GM23338 (cell line): Measurements from ENCODE around the gene DDX24. TPM values are rescaled to one million over a fixed set of nuclear protein-coding genes. Genes with fewer than 3 reads are reported as not detected.

Experiments
- ATAC-seq: fragments of 200-7000 bp; cut with Tn5 transposase; 3 replicates; pipeline ENCODE4 v1.9.1; 2020
- DNase-seq: peaks from one replicate; pipeline ENCODE4 v3.0.0-alpha.2; 2015; ENCODE audit warnings: low spot score
- H2AFZ ChIP-seq: fragments of 200-600 bp; sonication (generic); 2 replicates; pipeline ENCODE4 v1.8.0; 2016; ENCODE audit warnings: antibody characterized with exemption, mild to moderate bottlenecking, moderate library complexity
- H3F3A ChIP-seq: fragments of 200-600 bp; sonication (generic); replicated peaks from 2 replicates; pipeline ENCODE4 v1.8.0; 2017; ENCODE audit warnings: antibody characterized with exemption, mixed run types, low read depth
- H3K27ac ChIP-seq: fragments of 200-600 bp; sonication (generic); 2 replicates; pipeline ENCODE4 v1.6.1; 2016; ENCODE audit warnings: low read depth
- H3K27me3 ChIP-seq: fragments of 200-600 bp; sonication (generic); 2 replicates; pipeline ENCODE4 v1.8.0; 2016; ENCODE audit warnings: mild to moderate bottlenecking, mixed run types, moderate library complexity; ENCODE audit not compliant: insufficient read depth
- H3K36me3 ChIP-seq: fragments of 200-600 bp; sonication (generic); 2 replicates; pipeline ENCODE4 v1.8.0; 2016; ENCODE audit warnings: mild to moderate bottlenecking; ENCODE audit not compliant: insufficient read depth
- H3K4me1 ChIP-seq: fragments of 200-600 bp; sonication (generic); 2 replicates; pipeline ENCODE4 v1.8.0; 2016; ENCODE audit warnings: mild to moderate bottlenecking, moderate library complexity; ENCODE audit not compliant: insufficient read depth
- H3K4me2 ChIP-seq: fragments of 200-600 bp; sonication (generic); 2 replicates; pipeline ENCODE4 v1.7.1; 2017; ENCODE audit warnings: mixed run types
- H3K4me3 ChIP-seq: fragments of 200-600 bp; sonication (generic); 2 replicates; pipeline ENCODE4 v1.6.1; 2016; ENCODE audit warnings: mixed run types
- H3K79me2 ChIP-seq: fragments of 200-600 bp; sonication (generic); replicated peaks from 2 replicates; pipeline ENCODE4 v1.8.0; 2017; ENCODE audit warnings: mild to moderate bottlenecking; ENCODE audit not compliant: insufficient read depth
- H3K9me2 ChIP-seq: fragments of 200-600 bp; sonication (generic); 2 replicates; pipeline ENCODE4 v1.8.0; 2017; ENCODE audit not compliant: insufficient read depth
- H4K20me1 ChIP-seq: fragments of 200-600 bp; sonication (generic); replicated peaks from 2 replicates; pipeline ENCODE4 v1.8.0; 2017; ENCODE audit warnings: mild to moderate bottlenecking; ENCODE audit not compliant: insufficient read depth
- H3K27ac Mint-ChIP-seq: 2 replicates; pipeline ENCODE4 v1.8.0; 2020; ENCODE audit warnings: inconsistent platforms, mild to moderate bottlenecking, moderate library complexity, mixed read lengths
- H3K27me3 Mint-ChIP-seq: 3 replicates; pipeline ENCODE4 v1.8.0; 2022; ENCODE audit warnings: low read depth, mild to moderate bottlenecking, moderate library complexity, mixed read lengths, inconsistent platforms; ENCODE audit not compliant: insufficient read depth, poor library complexity
- H3K36me3 Mint-ChIP-seq: 3 replicates; pipeline ENCODE4 v1.8.0; 2021; ENCODE audit warnings: low read depth, mild to moderate bottlenecking, inconsistent platforms, moderate library complexity, mixed read lengths
- H3K4me1 Mint-ChIP-seq: 3 replicates; pipeline ENCODE4 v1.8.0; 2020; ENCODE audit warnings: mild to moderate bottlenecking, inconsistent platforms, mixed read lengths
- H3K4me3 Mint-ChIP-seq: 3 replicates; pipeline ENCODE4 v1.8.0; 2021; ENCODE audit warnings: moderate library complexity, mild to moderate bottlenecking, inconsistent platforms, mixed read lengths
- H3K9me3 Mint-ChIP-seq: 3 replicates; pipeline ENCODE4 v1.8.0; 2020; ENCODE audit warnings: moderate library complexity, mild to moderate bottlenecking, inconsistent platforms, mixed read lengths
- CREB1 ChIP-seq: fragments of 250-450 bp; sonication (Bioruptor Pico); IDR thresholded peaks from 2 replicates; pipeline ENCODE4 v1.5.0; 2020; ENCODE audit warnings: low read depth, mild to moderate bottlenecking, moderate library complexity
- CTCF ChIP-seq, 2 experiments: fragments of 200-600 bp in 1 of 2; sonication (generic) in 1 of 2; conservative IDR thresholded peaks; 2 replicates each; pipeline versions ENCODE4 v1.5.1 to v1.6.1; 2016 to 2017; ENCODE audit warnings: antibody characterized with exemption in 2 of 2, low read depth in 2 of 2, mild to moderate bottlenecking in 2 of 2, moderate library complexity in 1 of 2
- EZH2 ChIP-seq: fragments of 200-600 bp; sonication (generic); IDR thresholded peaks from one replicate; pipeline ENCODE4 v1.8.0; 2017; ENCODE audit warnings: antibody characterized with exemption, mild to moderate bottlenecking, low read depth; ENCODE audit not compliant: unreplicated experiment
- EZH2phosphoT487 ChIP-seq: fragments of 200-600 bp; sonication (generic); IDR thresholded peaks from one replicate; pipeline ENCODE4 v1.8.1; 2018; ENCODE audit warnings: antibody characterized with exemption; ENCODE audit not compliant: unreplicated experiment
- JUNB ChIP-seq: IDR thresholded peaks from one replicate; pipeline ENCODE4 v1.6.1; 2016; ENCODE audit warnings: antibody characterized with exemption; ENCODE audit not compliant: unreplicated experiment
- POLR2AphosphoS5 ChIP-seq: IDR thresholded peaks from 2 replicates; pipeline ENCODE4 v1.6.1; 2016; ENCODE audit warnings: antibody characterized with exemption, low read depth
- STAT1 ChIP-seq: IDR thresholded peaks from one replicate; pipeline ENCODE4 v1.6.1; 2016; ENCODE audit warnings: antibody characterized with exemption; ENCODE audit not compliant: unreplicated experiment
- ZNF114 ChIP-seq: fragments of 250-450 bp; sonication (Bioruptor Pico); IDR thresholded peaks from 2 replicates; pipeline ENCODE4 v1.5.0; 2020; ENCODE audit warnings: mild to moderate bottlenecking, moderate library complexity
- ZNF331 ChIP-seq: fragments of 250-450 bp; sonication (Bioruptor Pico); IDR thresholded peaks from 2 replicates; pipeline ENCODE4 v1.5.0; 2020; ENCODE audit warnings: low read depth, mild to moderate bottlenecking, moderate library complexity
- ZNF462 ChIP-seq: fragments of 250-450 bp; sonication (Bioruptor Pico); IDR thresholded peaks from 2 replicates; pipeline ENCODE4 v1.5.0; 2020; ENCODE audit warnings: mild to moderate bottlenecking, moderate library complexity
- polyA plus RNA-seq: library from polyadenylated mRNA; unstranded; fragments of >200 nt; fragmentation: Nextera tagmentation; extraction: Ambion mirVana; gene quantifications from 2 replicates; pipeline ENCODE4 v1.2.1, GENCODE V29; 2016
- total RNA-seq: library from RNA; depleted of rRNA; stranded (reverse); fragments of >200 nt; shearing (Covaris generic); gene quantifications from 2 replicates; pipeline ENCODE4 v1.2.3, GENCODE V29; 2014
- TF ChIP-seq, protein P1 (sequence below): IDR thresholded peaks from one replicate; pipeline ENCODE4 v1.6.1; 2018; ENCODE audit warnings: antibody characterized with exemption; ENCODE audit not compliant: unreplicated experiment

Gene DDX24
- total and polyA plus RNA-seq, 2 experiments from 2014 or later, result 150 to 265 TPM

GRCh38 chr14:94102768-94103482 is 21.9 kb upstream of the DDX24 start (continued):
- TF ChIP-seq ZNF462 (CRISPR knock-in tag) (no peak), EZH2phosphoT487 (no peak)

GRCh38 chr14:94101748-94102147 is 20.7 kb upstream of the DDX24 start:
- Mint-ChIP-seq H3K9me3 (no peaks in the 10 kb centered on the region; the same call in 2 of the 3 replicates), H3K27ac (no peak overlapping the region)
- TF ChIP-seq EZH2 (no peak), CTCF (conservative IDR thresholded peaks at IDR 0.05; ENCODE audit: low read depth in 2 of 2) (no peak), ZNF114 (no peak), POLR2AphosphoS5 (no peak), ZNF331 (no peak), EZH2phosphoT487 (no peak), JUNB (no peak), CREB1 (CRISPR knock-in tag) (no peak), STAT1 (no peak)
- TF ChIP-seq, protein P1, sequence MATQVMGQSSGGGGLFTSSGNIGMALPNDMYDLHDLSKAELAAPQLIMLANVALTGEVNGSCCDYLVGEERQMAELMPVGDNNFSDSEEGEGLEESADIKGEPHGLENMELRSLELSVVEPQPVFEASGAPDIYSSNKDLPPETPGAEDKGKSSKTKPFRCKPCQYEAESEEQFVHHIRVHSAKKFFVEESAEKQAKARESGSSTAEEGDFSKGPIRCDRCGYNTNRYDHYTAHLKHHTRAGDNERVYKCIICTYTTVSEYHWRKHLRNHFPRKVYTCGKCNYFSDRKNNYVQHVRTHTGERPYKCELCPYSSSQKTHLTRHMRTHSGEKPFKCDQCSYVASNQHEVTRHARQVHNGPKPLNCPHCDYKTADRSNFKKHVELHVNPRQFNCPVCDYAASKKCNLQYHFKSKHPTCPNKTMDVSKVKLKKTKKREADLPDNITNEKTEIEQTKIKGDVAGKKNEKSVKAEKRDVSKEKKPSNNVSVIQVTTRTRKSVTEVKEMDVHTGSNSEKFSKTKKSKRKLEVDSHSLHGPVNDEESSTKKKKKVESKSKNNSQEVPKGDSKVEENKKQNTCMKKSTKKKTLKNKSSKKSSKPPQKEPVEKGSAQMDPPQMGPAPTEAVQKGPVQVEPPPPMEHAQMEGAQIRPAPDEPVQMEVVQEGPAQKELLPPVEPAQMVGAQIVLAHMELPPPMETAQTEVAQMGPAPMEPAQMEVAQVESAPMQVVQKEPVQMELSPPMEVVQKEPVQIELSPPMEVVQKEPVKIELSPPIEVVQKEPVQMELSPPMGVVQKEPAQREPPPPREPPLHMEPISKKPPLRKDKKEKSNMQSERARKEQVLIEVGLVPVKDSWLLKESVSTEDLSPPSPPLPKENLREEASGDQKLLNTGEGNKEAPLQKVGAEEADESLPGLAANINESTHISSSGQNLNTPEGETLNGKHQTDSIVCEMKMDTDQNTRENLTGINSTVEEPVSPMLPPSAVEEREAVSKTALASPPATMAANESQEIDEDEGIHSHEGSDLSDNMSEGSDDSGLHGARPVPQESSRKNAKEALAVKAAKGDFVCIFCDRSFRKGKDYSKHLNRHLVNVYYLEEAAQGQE, result no peak

More at GRCh38 chr14:94101748-94102147, 20.7 kb upstream of the DDX24 start:
- Histone ChIP-seq H3K27ac (no peak overlapping the region), H3K27me3 (no peaks in the 10 kb centered on the region), H3K4me3 (no peak overlapping the region), H2AFZ (no peak overlapping the region), H4K20me1 (no peaks in the 10 kb centered on the region), H3K79me2 (no peaks in the 10 kb centered on the region), H3K9me2 (no peaks in the 10 kb centered on the region), H3F3A (no peaks in the 10 kb centered on the region), H3K4me2 (no peak overlapping the region), H3K4me1 (no peaks in the 10 kb centered on the region), H3K36me3 (no peaks in the 10 kb centered on the region)
- Mint-ChIP-seq H3K4me3 (no peak overlapping the region), H3K36me3 (no peaks in the 10 kb centered on the region; the same call in 2 of the 3 replicates), H3K27me3 (peaks cover 4% of the 10 kb centered on the region), H3K4me1 (peaks cover 2% of the 10 kb centered on the region; the same call in 1 of the 3 replicates)
- ATAC-seq (no peak), DNase-seq (no peak)
